Stimulated activated CD8-positive, alpha-beta memory T cell treated with anti-CD3 and anti-CD28 coated beads, Interleukin-2, amount 100 ng/mL, for 48 hours (primary cell): ENCODE measurements around the gene B3GALT4.
"Not testable (repeated sequence)": the region's sequence is repeated elsewhere in the genome, so short reads cannot be mapped to it uniquely, and the experiment has no call there.

Experiments used
- DNase-seq, 2 donors: peaks; one replicate each; pipeline ENCODE4 v3.0.0-alpha.2; 2020; ENCODE audit warnings: low read depth in 2 of 2

B3GALT4 gene

DNA sequence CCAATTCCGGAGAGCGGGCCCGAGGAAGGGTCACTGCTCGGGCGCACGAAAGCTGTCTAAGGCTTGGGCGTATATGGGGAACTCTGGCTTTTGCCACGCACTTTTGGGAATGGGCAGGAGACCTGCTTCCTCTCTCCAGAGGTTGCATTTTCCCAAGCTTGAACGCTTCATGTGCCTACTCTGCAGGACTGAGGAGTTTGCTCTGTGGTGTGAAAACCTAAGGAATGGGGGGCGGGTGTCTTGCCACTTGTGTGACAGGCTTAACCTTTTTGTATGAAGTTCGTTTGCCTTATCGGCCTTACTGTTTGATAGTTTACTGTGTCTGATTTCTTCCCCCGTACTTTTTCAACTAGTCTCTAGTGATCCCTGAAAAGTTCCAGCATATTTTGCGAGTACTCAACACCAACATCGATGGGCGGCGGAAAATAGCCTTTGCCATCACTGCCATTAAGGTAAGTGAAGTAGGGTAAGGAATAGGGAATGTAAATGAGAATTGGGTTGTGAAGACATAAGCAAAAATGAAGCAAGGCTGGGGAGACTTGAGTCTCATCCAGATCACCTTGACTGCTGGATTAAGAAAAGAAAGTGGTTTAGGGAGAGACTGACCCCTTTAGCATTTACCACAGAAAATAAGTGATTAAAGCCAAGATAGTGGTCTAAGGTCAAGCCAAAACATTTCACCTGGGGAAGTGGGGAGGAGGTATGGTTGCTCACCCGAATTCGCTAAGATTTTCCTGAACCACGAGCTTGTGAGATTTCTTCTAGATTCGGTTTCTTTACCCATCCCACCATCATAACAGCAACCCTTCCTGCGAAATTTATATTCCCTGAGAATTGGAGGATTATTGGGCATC is 4.4 kb upstream of the B3GALT4 start:
- DNase-seq, result no peak

DNA sequence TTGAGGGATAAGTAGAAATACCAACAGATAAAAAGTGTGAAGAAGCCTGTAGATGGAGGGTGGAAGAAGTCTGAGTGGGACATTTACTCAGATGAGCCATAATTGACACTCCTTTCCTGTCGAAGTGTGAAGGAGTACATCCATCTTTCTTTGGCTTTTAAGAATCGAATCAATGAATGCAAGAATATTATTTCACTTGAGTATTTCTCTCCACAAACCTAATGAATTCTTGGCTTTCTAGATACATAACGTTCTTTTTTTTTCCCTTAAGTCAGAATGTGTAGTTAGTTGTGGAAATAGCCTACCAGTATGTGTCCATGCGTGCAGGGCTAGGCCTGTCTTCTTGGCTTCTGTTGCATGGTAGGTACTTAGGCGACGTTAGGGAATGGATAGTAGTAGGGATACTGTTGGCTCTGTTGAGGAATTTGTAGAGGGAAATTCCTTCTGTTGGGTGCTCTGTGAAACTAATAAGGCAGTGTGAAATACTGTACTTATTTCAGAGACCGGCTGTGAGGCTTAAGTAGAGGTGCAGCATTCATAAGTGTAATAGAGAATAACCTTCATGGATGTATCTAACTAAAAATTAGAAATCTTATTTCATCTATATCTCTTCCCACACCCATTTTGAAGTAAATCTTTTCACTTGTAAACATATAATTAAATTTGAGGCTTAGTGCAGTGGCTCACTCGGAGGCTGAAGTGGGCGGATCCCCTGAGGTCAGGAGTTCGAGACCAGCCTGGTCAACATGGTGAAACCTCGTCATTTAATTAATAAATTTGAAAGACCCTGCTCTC is 3.6 kb upstream of the B3GALT4 start:
- DNase-seq, result no peak

DNA sequence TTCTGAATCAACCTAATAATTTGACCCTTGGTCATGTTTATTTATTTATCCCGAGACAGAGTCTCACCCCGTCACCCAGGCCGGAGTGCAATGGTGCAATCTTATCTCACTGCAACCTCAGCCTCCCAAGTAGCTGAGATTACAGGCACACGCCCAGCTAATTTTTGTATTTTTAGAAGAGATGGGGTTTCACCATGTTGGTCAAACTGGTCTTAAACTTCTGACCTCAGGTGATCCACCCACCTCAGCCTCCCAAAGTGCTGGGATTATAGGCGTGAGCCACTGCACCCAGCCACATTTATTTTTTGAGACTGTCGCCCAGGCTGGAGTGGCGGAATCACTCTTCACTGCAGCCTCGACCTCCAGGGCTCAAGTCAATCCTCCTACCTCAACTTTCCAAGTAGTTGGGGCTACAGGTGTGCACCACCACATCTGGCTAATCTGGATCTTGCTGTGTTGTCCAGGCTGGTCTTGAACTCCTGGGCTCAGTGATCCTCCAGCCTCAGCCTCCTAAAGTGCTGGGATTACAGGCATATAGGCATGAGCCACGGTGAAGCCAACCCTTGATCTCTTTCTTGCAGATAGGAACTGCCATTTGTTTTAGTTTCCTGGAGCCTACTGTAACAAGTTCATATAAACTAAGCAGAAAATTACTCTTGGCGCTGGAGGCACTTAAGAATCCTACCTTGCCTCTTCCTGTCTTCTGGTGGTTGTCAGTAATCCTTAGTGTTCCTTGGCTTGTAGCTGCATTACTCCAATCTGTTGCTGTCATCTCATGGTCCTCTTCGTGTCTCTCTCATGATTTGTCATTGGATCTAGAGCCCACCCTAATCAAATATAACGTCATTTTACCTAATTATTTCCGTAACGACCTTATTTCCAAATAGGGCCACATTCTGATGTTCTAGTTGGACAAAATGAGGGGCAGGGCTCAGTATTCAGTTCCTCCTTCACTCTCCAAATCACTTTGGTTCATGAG is 2.7 kb upstream of the B3GALT4 start:
- DNase-seq, result no peak

DNA sequence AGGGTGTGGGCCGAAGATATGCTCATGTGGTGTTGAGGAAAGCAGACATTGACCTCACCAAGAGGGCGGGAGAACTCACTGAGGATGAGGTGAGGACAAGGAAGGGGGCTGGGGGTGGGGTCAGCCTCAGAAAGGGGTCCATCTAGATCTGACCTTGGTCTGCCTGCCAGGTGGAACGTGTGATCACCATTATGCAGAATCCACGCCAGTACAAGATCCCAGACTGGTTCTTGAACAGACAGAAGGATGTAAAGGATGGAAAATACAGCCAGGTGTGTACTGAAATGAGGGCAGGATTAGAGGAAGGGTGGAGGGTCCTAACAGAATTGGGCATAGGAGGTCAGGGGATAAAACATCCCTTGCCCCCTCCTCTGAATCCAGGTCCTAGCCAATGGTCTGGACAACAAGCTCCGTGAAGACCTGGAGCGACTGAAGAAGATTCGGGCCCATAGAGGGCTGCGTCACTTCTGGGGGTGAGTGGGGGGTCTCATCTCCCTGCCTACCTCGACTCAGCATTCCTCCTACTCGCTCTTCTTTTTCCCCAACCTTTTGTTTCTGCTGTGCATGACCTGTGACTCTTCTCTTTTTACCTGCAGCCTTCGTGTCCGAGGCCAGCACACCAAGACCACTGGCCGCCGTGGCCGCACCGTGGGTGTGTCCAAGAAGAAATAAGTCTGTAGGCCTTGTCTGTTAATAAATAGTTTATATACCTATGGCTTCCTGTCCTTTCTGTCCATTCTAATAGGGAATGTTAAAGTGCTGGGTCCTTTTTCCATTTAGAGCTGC is 935 bp upstream of the B3GALT4 start:
- DNase-seq, result not testable (repeated sequence)

DNA sequence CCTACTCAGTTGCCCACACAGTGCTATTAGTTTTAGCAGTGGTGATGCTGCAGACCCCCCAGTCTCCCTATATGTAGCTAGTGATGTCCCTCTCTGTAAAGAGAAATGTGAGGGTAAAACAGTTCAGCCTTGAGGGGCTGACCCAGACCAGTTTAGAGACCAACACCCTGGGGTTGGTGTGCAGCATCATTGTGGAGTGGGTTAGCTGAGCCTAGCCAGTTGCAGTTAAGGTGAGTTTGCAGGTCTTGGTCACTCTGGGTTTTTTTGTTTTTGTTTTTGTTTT is 401 bp upstream of the B3GALT4 start:
- DNase-seq, result no peak

DNA sequence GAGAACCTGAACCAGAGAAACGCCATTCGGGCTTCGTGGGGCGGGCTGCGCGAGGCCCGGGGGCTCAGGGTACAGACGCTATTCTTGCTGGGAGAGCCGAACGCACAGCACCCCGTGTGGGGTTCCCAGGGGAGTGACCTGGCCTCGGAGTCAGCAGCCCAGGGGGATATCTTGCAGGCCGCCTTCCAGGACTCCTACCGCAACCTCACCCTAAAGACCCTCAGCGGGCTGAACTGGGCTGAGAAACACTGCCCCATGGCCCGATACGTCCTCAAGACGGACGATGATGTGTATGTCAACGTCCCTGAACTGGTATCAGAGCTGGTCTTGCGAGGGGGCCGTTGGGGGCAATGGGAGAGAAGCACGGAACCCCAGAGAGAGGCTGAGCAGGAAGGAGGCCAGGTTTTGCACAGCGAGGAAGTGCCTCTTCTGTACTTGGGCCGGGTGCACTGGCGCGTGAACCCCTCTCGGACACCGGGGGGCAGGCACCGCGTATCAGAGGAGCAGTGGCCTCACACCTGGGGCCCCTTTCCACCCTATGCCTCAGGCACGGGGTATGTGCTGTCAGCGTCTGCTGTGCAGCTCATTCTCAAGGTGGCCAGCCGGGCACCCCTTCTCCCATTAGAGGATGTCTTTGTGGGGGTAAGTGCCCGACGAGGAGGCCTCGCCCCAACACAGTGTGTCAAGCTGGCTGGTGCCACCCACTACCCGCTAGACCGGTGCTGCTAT is 904 bp downstream of the B3GALT4 start:
- DNase-seq, result peak in 1 of 2 donors; percentile 24

DNA sequence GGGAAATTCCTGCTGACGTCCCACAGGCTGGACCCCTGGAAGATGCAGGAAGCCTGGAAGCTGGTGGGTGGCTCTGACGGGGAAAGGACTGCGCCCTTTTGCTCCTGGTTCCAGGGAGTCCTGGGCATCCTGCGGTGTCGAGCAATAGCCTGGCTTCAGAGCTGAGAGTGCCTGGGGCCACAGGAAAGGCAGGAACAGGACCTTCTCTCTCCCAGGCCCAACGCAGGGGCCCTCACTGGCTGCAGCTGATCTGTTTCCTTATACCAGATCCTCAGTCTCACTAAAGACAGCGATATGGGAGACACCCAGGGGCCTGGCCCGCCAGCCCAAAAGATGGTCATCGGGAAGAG is 1.4 kb downstream of the B3GALT4 start:
- DNase-seq, result no peak

DNA sequence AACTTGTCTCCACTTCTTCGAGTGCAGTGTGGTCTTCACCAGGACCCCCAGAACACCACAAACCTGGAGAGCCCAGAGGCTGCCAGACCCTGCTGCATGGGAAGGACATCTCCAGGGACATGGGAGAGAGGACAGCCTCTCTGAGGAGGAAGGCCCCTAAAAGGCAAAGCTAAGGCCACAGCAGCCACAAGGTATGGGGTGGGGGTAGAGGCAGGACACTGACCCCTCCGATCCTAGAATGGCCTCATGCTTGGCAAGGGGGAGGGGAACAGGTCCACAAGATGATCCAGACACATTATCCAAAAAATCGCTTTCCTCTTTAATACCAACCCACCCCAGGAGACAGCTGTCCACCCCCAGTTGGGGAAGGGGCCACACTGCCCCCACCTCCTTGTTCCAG is 1.9 kb downstream of the B3GALT4 start:
- no peak for DNase-seq

DNA sequence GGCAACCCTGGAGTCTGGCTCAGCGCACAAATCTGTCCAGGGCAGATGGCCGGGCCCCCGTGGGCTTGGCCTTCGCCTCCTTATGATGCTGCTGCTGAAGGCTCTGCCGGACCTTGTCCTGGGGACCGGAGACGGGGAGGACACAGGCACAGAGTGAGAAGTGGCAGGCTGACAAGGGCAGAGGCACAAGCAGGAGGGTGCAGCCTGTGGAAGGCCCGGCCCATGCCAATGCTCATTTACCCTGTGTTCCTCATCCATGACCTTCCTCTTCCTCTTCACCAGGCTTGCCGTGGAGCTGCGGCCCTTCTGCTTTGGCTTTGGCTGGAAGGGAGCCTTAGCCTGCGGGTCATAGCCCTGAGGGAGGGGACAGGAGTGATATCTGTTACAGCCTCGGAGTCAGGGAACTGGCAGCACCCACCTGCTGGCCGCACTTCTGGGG is 2.4 kb downstream of the B3GALT4 start:
- DNase-seq, result no peak

DNA sequence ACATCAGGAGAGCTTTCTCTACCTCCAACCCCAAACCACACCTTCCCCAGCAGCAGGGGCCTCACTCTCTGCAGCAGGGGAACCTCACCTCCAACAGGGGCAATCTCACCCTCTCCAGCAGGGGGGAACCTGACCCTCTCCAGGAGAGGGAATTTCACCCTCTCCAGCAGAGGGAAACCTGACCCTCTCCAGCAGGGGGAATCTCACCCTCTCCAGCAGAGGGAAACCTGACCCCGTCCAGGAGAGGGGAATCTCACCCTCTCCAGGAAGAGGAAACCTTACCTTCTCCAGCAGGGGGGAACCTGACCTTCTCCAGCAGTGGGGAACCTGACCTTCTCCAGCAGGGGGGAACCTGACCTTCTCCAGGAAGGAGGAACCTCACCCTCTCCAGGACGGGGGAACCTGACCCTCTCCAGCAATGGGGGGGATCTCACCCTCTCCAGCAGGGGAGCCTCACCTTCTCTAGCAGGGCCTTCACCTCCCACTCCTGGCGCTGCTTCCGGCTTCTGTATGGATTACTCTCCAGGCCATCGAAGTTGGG is 3.1 kb downstream of the B3GALT4 start:
- no peak for DNase-seq

DNA sequence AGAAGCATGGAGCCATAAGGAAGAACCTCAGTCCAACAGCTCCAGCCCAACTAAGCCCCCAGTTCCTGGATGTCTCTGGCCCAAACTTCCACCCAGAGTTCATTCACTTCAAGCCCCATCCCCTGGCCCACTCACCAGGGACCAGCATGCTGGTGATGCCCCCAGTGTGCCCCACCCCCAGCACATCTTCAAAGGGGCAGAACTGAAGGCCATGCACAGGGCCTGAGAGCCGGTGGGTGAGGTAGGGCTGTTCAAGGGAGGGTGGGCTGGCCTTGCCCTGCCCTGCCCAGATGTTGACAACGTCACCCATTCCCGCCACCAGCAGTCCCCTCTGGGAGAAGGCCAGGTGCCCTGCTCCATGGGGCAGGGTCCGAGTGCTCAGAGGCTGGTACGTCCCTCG is 3.6 kb downstream of the B3GALT4 start:
- DNase-seq, result no peak

DNA sequence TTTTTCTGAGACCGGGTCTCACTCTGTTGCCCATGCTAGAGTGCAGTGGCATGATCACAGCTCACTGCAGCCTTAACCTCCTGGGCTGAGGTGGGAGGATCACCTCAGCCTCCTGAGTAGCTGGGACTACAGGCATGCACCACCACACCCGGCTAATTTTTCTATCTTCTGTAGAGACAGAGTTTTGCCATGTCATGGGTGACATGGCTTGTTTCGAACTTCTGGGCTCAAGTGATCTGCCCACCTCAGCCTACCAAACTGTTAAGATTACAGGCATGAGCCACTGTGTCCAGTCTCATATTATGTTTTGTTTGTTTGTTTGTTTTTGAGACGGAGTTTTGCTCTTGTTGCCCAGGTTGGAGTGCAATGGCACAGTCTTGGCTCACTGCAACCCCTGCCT is 8.3 kb downstream of the B3GALT4 start:
- DNase-seq, result not testable (repeated sequence)

DNA sequence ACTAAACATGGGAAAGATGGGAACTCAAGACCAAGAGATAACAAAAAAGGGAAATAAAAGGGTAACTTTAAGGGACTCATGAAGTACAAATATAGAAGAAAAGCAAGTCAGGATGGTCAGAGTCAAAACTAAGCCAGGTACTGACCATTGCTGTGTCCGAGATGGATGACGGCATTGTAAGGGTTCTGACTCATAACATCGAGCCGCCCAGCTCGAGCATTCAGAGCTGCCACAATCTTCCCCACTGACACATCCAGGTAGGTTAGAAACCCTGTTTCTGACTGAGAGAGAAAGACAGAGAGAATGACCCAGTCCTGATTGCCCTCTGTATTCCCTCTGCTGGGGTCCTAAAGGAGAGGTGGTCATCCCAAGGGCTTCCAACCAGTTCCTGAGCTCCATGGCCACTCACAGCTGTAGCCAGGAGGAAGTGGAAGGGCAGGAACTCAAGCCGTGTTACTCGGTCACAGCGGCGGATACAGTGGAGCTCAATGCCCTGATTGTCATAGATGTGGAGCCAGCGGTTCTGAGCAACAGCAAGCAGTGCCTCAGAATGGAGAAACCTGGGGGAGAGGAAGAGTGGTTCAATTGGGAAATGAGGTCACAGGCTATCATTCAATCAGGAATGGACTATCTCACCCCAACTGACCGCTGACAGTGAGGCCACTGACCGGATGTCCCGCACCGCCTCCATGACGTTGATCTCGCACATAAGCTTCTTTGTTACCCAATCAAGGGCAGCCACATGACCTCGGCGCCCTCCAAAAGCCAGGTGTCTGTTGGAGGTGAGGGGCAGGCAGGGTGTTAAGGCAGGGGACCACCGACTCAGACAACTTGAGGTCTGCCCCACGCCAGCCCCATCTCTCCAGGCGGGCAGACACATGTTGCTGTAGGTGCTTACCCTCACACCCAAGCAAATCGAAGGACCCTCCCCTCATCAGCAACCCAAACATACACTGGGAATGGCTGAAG is 10.3 kb downstream of the B3GALT4 start:
- DNase-seq, result no peak

DNA sequence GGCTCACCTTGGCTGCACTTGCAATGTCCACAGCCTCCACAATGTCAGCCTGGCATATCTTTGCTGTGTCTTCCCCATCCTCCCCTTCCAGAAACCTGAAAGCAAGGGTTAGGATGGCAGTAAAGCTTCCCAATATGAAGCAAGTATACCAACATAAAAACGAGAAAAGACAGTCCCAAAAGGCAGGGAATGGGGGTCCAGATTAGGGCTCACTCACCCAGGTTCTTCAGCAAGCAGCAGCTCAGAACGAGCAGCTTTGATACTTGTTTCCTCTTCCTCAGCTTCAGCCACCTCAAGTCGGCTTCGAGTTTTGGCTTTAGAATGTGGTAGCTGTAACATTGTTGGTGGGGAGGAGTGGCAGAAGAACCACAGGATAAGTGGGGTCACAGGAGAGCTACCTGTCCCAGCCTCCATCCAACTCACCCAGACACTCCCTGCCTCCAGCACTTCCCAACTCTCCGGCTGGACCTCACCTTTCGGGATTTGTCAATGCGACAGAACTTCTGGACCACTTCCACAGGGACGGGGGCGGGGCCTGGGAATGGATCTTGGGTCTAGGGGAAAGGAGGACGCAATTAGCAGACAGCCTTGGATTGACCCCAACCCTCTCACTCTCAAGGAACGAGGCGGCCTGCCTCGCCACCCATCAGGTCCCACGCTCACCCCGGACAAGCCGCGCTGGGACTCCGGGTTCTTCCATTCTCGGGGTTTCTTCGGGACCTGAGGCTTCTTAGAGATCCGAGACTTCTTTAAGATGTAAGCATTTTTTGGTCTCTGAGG is 11.4 kb downstream of the B3GALT4 start:
- DNase-seq, result no peak

DNA sequence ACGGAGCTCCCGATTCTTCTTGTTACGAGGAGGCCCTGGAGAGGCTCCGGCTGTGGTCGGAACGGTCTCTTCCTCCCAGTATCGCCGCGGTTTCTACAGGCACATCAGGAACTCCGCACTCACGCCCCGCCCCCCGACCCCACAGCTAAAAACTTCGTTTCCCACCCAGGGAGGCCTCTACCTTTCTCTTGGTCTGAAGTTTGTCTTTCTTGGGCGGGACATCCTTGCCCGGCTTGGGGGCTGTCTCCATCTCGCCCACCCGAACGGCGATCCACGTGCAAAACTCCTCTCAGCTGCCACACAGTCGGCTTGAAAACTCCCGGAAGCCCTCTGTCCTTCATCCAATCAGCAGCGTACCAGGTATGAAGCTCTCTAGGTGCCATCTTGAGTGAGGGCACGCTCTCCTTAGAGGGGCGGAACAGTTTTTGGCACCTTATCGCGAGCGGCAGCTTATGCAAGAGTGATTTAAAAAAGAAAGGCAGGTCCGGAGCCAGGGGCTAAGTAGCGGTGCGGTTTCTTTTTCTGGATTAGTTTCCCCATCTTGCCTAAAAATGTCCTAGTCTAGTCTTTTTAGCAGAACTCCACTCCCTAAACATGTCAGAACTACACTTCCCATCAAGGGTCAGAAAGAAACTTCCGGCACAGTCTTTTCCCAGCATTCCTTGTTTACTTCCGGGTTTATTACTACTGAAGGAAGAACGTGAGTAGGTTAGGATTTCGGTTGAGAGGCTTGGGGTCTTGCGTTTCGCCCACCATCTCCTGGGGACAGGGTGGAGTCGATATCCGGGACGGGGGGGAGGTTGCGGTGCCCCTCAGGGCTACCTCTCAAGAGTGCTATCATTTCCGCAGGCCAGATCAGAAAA is 12.2 kb downstream of the B3GALT4 start, which contains the start of the genes PFDN6 and WDR46:
PFDN6 (plus strand) TSS at position 681 of the 863 bp plus-strand sequence. CDS start 256 bp downstream, outside the sequence.
WDR46 (minus strand) TSS at position 319 of the 863 bp plus-strand sequence; CDS start at position 250, 69 bp downstream.
- DNase-seq, result peak; percentile 49 to 66

DNA sequence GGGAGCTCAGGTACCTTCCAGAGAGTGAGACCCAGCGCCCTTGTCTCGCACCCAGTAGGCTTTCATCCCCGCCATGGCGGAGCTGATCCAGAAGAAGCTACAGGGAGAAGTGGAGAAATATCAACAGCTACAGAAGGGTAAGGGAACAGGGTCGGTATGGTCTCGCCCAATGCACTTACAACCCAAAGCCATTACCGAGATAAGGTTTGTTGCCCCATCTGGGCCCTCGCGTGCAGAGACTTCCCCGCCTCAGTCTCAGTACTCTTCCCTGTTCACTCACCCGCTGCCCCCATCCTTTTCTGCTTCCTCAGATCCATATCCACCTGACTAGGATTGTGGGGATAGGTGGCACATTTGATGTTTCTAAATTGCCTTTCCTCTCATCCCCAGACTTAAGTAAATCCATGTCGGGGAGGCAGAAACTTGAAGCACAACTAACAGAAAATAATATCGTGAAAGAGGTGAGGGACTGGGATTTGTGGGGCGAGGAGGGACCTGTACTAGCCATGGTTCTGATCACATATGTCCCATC is 12.9 kb downstream of the B3GALT4 start:
- DNase-seq, result no peak

DNA sequence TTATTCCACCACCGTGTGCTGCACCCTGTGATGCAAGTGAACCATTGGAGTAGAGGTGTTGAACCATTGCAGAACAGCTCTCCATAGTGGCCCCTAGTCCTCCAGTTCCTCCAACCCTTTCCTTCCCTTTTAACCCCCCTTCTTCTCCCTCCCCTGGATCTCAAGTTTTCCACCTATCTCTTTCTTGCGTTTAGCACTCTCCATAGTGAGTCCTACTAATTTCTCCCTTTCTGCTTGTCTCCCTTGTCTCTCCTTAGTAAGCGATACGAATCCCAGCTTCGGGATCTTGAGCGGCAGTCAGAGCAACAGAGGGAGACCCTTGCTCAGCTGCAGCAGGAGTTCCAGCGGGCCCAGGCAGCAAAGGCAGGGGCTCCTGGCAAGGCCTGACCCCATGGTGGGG is 13.5 kb downstream of the B3GALT4 start:
- no peak for DNase-seq
